Iris pigment epithelial cell (primary cell): ENCODE data around the gene LRRC8D.
"Not testable (repeated sequence)": the region's sequence is repeated elsewhere in the genome, so short reads cannot be mapped to it uniquely, and the experiment has no call there.

ENCODE experiments used
- DNase-seq: peaks from one replicate; pipeline ENCODE4 v3.0.0-alpha.2; 2011; ENCODE audit warnings: low read depth

The LRRC8D gene

DNA sequence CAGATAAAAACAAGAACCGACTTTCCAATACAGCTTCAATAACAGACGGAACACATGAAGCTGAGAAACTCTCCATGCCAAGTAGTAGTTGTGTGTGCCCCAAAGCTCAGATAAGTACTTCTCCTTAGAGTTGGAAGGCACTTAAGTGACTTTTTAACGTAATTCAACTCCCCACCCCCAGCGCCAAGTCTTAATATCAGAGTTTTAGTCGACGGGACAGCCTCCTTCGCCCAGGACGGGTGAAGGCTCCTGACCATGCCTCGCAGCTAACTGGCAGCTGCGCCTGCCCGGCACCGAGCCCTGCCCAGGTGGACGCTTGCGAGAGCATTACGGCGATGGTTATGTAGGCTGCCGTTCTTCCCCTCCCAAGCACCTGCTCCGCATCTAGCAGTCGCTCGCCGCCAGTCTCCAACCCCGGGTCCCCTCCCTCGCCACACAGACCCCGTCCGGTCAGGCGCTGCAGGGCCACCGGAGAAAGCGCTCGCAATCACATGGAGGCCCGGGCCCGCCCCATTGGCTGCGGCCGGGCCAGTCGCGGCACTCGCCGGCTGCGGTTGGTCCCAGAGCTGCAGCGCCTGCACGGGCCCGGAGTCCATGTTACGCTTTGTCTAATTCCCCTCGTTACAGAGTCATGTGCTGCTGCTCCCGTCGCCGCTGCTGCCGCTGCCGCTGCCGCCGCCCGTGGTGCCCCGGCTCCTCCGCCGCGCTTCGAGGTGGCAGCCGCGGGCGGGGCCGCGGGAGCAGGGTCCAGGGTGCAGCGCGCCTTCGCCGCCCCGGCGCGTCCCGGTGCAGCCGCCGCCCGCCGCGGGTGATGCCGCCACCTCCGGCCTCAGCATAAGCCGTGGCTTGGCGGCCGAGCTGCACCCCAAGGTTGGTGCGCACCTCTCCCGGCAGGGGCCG is at the start of gene LRRC8D:
Gene LRRC8D, plus strand, starts transcription at position 611 of the 900 bp plus-strand sequence. CDS start 112,037 bp downstream, outside the sequence.
- DNase-seq: peak; percentile 85

DNA sequence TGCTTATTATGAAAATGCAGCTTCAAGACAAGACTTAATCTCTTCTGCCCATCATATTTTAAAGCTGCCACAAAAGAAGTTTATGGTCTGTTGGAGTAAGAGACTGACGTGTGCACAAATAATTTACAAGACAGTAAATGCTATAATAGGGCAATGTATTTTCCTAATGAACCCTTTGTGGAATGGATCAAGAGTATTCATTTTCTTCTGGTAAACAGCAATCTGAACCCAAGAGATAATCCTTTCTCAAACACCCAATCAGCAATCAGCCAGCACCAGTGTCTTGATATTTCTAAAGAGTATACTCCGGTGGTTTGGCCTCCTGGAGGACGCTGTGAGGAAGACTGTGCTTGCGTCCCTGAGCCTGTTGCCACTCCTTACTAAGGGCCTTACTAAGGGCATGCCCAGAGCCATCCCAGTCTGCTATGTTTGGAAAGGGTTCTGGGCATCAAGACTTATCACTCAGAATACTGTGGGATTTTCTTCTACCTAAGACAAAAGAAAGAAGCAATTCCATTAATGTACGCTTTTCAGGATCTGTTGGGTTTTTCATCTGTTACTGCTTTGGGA is 48.8 kb upstream of the LRRC8D start:
- DNase-seq: no peak

DNA sequence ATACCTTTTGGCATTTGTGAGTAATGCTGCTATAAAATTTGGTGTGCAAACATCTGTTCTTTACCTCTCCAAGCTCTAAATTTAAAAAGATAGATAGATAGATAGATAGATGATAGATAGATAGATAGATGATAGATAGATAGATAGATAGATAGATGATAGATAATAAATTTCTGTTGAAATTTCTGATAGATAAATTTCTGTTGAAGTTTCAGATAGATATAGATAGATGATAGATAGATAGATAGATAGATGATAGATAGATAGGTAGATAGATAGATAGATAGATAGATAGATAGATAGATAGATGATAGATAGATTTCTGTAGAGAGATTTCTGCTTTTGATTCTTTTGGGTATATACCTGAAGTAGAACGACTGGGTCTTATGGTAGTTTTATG is 44.7 kb upstream of the LRRC8D start:
- DNase-seq: not testable (repeated sequence)

DNA sequence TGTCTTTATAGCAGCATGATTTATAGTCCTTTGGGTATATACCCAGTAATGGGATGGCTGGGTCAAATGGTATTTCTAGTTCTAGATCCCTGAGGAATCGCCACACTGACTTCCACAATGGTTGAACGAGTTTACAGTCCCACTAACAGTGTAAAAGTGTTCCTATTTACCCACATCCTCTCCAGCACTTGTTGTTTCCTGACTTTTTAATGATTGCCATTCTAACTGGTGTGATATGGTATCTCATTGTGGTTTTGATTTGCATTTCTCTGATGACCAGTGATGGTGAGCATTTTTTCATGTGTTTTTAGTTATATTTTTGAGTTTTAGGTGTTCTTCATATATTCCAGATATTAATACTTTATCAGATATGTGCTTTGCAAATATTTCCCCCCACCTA is 43.6 kb upstream of the LRRC8D start:
- DNase-seq: not testable (repeated sequence)

DNA sequence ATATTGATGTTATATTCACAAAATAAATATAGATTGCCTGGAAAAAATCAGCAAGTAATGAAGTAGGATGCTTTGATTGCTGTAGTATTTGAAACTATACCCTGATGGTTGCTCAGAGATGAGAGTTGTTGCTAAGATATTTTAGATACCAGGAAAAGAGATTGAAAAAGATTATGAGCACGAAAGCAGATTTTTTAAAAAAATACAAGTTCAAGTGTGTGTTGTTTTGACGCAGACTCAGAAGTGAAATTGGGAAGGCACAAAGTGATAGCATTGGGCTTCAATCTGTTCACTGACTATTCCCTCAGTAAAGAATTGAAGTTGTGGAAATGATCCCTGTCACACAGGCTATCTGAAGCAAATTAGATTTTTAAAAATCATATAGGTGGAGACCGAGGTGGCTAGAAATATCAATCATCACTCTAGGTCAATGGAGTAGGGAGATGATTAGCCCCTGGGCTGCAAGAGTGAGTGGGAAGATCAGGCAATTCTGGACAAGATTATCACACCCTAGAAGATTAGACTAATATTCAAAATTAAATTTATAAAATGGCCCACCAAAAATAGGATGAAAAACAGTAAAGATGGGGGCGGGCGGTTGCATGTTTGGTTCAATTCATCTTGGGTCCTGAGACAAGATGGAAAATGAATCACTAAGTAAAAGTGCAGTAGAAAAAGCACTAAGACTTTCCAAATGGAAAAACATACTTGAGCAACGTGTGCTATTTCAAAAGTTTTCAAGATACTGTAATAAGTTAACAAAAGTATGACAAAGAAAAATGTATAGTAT is 41.5 kb upstream of the LRRC8D start:
- DNase-seq: no peak

DNA sequence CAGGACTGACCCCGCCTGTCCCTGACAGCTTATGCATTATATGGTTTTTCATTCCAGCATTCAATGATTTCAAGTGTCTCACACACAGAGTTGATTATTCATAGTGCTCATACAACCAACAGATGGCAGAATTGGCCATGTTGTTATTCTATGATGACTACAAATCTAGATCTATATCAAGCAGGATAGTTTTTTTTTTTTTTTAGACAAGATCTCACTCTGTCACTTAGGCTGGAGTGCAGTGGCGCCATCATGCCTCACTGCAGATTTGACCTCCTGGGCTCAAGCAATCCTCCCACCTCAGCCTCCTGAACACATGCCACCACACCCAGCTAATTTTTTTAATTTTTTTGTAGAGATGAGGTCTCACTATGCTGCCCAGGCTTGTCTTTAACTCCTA is 40.1 kb upstream of the LRRC8D start:
- peak; percentile 71 for DNase-seq

DNA sequence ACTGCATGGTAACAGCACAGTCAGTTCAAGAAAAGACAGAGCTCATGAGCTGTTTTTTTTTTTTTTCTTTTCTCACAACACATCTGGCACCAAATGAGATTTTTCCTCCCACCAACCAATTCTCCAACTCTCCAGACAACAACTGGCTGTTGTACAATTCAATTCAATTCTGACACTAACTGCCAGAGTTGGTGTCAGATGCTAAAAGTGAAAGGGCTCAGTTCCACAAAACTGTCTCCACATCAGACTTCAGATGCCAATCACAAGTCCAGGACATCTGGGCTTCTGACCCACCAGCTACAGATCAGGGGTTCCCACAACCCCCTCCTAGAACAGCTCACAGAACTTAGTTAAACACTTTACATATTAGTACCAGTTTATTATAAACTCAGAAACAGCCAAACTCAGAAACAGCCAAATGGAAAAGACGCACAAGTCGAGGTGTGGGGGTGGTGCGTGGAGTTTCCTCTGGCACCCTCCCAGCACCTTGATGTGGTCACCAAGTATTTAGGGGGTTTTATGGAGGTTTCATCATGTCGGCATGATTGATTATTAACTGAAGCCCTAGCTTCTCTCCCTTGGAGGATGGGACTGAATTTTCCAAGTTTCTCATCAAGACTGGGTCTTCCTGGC is 39.2 kb upstream of the LRRC8D start:
- DNase-seq: peak; percentile 40

DNA sequence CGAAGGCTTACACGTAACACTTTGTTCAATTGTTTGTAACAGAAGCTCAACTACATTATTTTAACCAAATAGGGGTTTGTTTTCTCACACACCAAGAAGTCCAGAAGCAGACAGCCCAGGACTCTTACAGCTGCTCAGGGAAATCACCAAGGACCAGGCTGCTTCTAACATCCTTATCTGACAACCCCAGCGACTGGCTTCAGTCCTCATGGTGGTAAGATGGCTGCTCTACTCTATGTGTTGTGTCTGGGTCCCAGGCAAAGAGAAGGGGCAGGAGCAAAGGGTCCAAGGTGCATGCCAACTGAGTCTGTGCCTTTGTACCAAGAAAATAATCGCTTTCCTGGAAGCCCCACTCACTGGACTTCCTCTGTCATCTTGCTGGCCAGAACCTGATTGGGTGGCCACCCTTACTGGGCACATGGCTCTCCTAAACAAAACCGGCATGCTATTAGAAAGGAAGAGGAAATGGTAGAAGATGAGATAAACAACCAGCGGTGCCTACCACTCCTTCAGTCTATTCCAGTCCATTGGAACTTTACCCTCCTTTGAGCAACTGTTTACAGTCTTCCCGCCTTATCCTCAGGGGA is 34.1 kb upstream of the LRRC8D start:
- DNase-seq: no peak

DNA sequence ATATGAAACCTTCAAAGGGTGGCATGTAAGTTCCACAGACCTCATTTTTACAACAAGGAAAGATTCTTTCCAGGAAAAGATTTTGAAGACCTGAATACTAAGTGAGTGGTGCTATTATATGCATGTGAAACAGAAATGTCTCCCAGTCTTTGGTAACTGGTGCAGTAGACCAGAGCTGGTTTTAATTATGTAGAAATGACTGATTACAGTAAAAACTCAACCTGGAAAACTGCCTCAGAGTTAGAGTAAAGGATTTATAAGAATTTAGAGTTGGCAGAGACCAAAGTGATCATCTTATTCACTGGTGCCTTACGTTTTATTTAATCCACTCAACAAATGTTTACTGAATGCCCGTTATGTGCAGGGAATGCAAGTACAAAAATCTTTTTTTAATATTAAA is 30.2 kb upstream of the LRRC8D start:
- DNase-seq: no peak

DNA sequence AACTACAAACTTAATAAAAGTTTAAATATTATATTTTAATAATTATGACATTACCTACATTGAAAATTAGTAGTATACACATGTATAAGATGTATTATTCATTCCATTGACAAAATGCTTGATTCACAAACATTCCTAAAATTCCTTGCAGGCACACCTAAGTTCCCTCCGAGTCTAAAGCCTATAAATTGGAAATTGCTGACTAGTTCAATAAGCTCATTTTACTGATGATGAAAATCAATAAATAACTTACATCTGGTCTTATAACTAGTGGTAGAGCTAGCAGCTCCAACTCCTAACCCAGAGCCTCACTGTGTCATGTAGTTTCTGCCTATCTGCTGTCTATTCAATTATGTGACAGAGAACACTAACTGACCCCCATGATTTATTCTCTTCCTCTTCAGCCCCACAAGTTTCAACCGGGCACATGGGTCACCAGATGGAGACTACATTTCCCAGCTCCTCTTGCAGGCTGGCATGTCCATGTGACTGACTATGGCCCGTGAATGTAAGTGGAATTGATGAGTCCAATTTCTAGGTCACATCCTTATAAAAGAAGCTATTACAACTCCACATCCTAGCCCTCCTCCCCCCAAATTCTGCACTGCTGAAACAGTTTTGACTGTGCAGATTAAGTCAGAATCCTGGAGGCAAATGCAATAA is 29.6 kb upstream of the LRRC8D start:
- DNase-seq: no peak

DNA sequence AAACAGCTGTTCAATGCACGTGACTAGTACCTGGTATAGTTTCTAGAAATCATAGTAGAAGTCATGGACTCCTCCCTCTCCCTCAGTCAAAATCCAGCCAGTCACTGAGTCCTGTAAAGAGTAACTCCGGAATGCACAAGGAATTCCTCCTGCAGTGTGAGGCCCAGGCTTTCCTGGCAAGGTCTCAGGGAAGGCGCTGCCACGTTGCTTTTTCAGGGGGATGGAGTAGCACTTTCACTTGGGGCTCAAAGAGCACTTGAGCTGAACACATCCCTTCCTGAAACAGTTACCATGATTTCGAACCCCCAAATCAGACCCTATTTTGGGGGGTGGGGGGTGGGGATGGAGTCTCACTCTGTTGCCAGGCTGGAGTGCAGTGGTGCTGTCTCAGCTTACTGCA is 26.4 kb upstream of the LRRC8D start:
- peak; percentile 71 for DNase-seq

DNA sequence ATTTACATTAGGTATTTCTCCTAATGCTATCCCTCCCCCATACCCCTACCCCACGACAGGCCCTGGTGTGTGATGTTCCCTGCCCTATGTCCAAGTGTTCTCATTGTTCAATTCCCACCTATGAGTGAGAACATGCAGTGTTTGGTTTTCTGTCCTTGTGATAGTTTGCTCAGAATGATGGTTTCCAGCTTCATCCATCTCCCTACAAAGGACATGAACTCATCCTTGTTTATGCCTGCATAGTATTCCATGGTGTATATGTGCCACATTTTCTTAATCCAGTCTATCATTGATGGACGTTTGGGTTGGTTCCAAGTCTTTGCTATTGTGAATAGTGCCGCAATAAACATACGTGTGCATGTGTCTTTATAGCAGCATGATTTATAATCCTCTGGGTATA is 25.3 kb upstream of the LRRC8D start:
- DNase-seq: not testable (repeated sequence)

DNA sequence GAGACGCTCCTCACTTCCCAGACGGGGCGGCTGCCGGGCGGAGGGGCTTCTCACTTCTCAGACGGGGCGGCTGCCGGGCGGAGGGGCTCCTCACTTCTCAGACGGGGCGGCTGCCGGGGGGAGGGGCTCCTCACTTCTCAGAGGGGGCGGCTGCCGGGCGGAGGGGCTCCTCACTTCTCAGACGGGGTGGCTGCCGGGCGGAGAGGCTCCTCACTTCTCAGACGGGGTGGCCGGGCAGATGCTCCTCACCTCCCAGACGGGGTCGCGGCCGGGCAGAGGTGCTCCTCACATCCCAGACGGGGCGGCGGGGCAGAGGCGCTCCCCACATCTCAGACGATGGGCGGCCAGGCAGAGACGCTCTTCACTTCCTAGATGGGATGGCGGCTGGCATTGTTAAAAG is 23.0 kb upstream of the LRRC8D start:
- not testable (repeated sequence) for DNase-seq

DNA sequence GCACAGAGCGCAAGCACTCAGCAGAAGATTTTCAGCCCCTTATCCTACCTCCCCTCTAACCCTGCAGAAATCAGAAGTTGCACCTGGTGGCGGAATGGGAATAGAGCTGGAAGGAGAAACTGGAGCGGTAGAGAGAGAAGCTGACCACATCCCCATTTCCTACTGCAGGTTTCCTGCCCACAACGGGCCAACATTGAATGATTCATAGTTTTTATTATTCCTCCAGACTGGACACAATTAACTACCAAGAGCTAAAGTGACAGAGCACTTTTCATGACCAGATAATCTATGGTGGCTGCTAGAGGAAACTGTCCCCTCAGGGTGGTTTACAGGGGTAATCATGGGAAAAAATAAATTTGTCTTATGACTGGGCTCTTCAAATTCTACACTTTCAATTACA is 21.3 kb upstream of the LRRC8D start:
- no peak for DNase-seq

DNA sequence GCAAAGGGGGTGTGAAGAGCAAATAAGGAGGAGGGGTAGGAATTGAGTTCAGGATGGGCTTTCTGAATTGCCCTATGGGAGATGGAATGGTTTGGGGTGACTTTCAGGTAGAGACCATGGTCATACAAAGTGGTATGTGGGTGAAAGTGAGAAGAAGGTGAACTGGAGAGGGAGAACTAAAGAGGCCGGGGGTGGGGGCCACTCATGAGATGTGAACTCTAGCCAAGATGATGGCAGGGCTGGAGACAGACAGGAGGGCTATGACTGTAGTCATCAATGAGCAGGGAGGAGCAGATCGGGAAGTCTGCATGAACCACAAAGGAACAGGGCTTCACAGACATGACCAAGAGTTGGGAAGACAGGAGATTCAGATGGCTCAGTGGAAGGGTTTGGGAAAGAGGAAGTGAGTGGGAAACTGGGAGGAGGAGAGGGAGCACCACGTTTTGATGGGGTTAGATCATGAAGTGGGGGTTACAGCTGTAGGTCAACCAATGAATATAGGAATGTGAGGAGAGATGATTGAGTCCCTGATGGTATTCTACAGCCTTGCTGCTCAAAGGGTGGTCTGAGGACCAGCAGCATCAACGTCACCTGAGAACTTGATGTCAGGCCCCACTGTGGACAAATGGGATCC is 20.7 kb upstream of the LRRC8D start:
- no peak for DNase-seq

DNA sequence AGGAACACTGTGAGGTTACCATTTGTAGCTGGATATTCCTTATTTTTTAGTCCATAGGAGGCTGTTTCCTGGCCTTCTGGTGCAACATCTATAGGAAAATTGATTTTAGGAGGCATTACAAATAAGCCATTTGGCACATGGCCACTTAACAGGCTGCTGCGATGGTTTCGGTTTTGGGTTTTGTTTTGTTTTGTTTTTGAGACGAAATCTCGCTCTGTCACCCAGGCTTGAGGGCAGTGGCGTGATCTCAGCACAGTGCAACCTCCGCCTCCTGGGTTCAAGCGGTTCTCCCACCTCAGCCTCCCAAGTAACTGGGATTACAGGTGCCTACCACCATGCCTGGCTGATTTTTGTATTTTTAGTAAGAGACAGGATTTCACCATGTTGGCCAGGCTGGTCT is 20.1 kb upstream of the LRRC8D start:
- no peak for DNase-seq

DNA sequence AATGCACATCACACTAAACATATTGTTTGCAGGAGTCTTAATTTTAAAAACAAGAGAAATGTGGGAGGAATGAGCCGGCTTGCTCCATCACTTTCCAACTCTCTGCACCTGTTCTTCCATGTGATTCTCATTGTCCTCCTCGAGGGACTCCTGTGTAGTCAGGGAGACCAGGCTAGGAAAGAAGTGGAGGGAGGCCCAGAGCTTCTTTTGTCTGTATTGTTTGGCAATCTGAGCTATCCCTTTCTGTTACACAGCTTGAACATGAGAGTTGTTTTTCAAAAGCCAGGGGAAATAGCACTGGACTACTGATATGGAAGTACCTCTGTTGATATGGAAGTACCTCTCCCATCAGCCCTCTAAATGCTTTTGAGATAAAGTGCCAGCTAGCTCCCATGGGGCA is 18.8 kb upstream of the LRRC8D start:
- no peak for DNase-seq

DNA sequence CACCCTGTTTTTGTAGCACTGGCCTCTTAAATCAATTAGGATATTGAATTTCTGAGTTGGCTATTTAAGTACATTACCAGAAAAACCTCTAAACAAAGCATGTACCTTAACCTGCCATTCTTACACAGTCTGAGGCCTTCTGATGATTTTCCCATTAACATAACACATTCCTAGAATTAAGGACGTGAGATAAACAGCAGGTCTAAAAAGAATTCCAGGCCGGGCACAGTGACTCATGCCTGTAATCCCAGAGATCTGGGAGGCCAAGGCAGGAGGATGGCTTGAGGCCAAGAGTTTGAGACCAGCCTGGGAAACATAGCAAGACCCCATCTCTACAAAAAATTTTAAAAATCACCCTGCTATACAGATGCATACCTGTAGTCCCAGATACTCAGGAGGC is 18.0 kb upstream of the LRRC8D start:
- DNase-seq: no peak

DNA sequence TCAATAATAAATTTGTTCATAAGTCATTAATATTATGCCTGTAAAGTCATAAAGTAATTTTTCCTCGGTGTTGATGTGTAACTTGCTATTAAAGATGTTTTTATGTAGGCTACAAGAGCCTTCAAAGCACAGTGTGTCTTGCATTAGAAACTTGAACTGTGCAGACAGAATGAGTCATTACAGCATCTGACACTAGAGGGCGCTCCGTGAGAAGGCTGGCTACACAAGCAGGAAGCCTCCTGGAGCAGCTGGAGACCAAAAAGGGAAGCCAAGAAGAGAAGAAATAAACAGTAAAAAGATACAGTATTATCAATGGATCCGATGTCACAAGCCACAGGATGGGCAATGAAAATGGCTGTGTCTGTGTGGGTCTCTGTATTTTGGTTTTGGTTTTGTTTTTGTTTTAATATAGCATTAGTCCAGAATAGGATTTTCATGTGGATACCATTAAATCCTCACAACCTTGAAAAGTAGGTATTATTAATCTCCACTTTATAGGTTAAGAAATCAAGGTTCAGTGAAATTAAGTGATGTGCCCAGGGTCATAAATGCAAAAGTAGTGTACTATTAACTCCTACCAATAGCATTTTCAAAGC is 16.1 kb upstream of the LRRC8D start:
- peak; percentile 86 for DNase-seq

DNA sequence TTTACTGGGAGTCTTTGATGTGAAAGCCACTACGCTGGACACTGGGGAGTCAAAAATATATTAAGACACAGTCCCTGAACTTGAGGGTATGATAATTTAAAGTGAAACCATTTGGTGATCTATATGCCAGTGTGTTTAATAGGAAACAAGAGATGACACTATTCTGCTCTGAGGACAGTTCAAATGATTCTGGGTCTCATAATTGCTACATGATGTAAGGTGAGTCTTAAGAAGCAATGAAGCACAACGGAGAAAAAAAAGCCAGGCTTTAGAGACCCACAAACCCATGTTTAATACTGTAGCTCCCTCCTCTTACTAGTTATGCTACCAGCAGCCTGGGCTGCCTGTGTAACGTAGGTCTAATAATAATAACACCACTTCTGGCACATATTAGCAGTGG is 14.2 kb upstream of the LRRC8D start:
- no peak for DNase-seq

DNA sequence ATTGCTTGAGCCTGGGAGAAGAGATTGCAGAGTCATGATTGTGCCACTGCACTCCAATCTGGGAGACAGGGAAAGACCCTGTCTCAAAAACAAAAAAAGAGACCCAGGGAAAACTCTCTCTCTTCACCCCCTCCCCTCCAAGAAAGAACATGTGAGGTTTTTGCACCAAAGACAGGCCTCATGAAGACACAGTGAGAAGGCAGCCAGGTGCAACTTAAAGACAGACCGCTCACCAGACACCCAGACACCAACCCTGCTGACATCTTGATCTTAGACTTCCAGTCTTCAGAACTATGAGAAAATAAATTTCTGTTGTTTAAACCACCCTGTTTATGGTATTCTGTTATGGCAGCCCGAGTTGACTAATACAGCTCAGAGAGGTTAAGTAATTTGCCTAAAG is 13.3 kb upstream of the LRRC8D start:
- DNase-seq: no peak
